Uterus (tissue), 2 donors: Measurements from ENCODE around the gene ATXN7L1.

Experiments used
- POLR2A ChIP-seq, 2 donors: fragments of 450-650 bp; IDR thresholded peaks; one replicate each; pipeline ENCODE4 v1.6.1; 2016; ENCODE audit warnings: antibody characterized with exemption in 2 of 2, mild to moderate bottlenecking in 1 of 2, moderate library complexity in 1 of 2
- TF ChIP-seq, protein P1 (sequence below), 4 experiments: fragments of 200-600 bp in 2 of 4; fragments of 450-650 bp in 2 of 4; sonication (generic) in 2 of 4; IDR thresholded peaks; one replicate each; pipeline ENCODE4 v1.5.1; 2016 to 2019; ENCODE audit warnings: antibody characterized with exemption in 4 of 4, mild to moderate bottlenecking in 2 of 4, moderate library complexity in 1 of 4

DNA sequence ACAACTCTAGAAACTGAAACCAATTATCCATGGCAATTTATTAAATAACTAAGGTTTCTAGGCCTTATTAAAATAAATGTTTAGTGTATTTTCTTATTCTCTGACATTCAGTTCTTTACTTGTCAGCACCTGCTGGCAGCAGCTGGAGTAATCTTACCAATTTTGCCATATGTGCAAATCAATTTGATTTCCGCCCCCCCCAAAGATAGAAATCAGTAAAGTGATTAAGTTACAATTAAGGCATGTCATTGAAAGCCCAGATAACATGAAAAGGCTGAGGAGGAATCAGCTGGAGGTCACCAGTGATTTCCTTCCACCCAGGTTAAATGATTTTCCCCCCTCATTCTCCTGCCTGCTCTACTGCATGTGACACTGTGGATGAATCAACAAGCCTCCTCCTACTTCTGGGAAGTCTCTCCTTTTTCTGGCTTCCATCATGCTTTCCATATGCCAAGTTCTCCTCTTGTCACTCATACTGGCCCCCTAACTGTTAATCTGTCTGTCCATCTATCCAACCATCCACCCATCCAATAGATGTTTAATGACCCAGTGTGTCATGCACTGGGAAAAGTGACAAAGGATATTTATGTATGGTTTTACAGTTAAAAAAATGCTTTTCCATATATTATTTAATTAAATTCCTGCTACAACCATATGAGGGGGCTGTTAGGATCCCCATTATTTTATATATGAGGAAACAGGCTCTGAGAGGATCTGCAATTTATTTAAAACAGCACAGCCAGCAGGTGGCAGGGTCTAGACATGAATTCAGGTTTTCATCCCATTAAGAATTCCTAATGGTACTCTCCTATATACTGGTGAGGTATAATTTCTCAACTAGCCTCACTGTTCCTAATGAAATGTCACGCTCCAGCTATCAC lies 116.5 kb downstream of the ATXN7L1 start:
- TF ChIP-seq POLR2A (IDR thresholded peaks at IDR 0.05), result no peak
- TF ChIP-seq, protein P1, sequence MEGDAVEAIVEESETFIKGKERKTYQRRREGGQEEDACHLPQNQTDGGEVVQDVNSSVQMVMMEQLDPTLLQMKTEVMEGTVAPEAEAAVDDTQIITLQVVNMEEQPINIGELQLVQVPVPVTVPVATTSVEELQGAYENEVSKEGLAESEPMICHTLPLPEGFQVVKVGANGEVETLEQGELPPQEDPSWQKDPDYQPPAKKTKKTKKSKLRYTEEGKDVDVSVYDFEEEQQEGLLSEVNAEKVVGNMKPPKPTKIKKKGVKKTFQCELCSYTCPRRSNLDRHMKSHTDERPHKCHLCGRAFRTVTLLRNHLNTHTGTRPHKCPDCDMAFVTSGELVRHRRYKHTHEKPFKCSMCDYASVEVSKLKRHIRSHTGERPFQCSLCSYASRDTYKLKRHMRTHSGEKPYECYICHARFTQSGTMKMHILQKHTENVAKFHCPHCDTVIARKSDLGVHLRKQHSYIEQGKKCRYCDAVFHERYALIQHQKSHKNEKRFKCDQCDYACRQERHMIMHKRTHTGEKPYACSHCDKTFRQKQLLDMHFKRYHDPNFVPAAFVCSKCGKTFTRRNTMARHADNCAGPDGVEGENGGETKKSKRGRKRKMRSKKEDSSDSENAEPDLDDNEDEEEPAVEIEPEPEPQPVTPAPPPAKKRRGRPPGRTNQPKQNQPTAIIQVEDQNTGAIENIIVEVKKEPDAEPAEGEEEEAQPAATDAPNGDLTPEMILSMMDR (IDR thresholded peaks at IDR 0.05), result peak; percentile 53 to 74 (median 64)
